ENCODE measurements around the gene ATXN7L1.

GRCh38 chr7:105905910-105906568 lies 29.6 kb upstream of the ATXN7L1 start:
- TF ChIP-seq CTCF (IDR thresholded peaks at IDR 0.05) (no peak), POLR2A (IDR thresholded peaks at IDR 0.05) (no peak)
